Islet precursor cell (in vitro differentiated cells): ENCODE measurements around the gene PEX5.

Experiments
- DNase-seq: peaks from one replicate; pipeline ENCODE4 v3.0.0-alpha.2; 2018

The PEX5 gene

GRCh38 chr12:7189398-7190267, at the start of gene PEX5:
Gene PEX5, plus strand, starts transcription at chr12:7189686. Its CDS starts 692 bp downstream, at chr12:7190378.
- peak; percentile 97 for DNase-seq

GRCh38 chr12:7141351-7142005, 48.0 kb upstream of the PEX5 start:
- DNase-seq, result no peak

GRCh38 chr12:7142056-7142644, 47.3 kb upstream of the PEX5 start:
- peak; percentile 88 for DNase-seq

- DNase-seq, result no peak
These were observed 46.5 kb upstream of the PEX5 start for GRCh38 chr12:7142809-7143465.

- no peak for DNase-seq
These were observed 45.9 kb upstream of the PEX5 start for GRCh38 chr12:7143564-7143963.

GRCh38 chr12:7144414-7145120, 44.9 kb upstream of the PEX5 start:
- DNase-seq, result peak; percentile 50

- DNase-seq, result peak; percentile 52
These were observed 43.8 kb upstream of the PEX5 start for GRCh38 chr12:7145671-7146070.

GRCh38 chr12:7146228-7146627, 43.3 kb upstream of the PEX5 start:
- peak; percentile 53 for DNase-seq

- peak; percentile 41 for DNase-seq
These were observed 42.6 kb upstream of the PEX5 start for GRCh38 chr12:7146906-7147305.

GRCh38 chr12:7150356-7150755, 39.1 kb upstream of the PEX5 start:
- no peak for DNase-seq

GRCh38 chr12:7150841-7151240, 38.6 kb upstream of the PEX5 start:
- no peak for DNase-seq

GRCh38 chr12:7151532-7151931, 38.0 kb upstream of the PEX5 start:
- DNase-seq, result no peak

- no peak for DNase-seq
These were observed 36.7 kb upstream of the PEX5 start for GRCh38 chr12:7152818-7153217.

- DNase-seq, result no peak
These were observed 35.4 kb upstream of the PEX5 start for GRCh38 chr12:7154042-7154441.

GRCh38 chr12:7154901-7155470, 34.5 kb upstream of the PEX5 start:
- DNase-seq, result no peak

GRCh38 chr12:7155471-7156034, 33.9 kb upstream of the PEX5 start:
- DNase-seq, result no peak

GRCh38 chr12:7156259-7157197, 33.0 kb upstream of the PEX5 start:
- no peak for DNase-seq

- DNase-seq, result no peak
These were observed 32.1 kb upstream of the PEX5 start for GRCh38 chr12:7157391-7157790.

- no peak for DNase-seq
These were observed 30.5 kb upstream of the PEX5 start for GRCh38 chr12:7158781-7159609.

GRCh38 chr12:7160183-7160582, 29.3 kb upstream of the PEX5 start:
- DNase-seq, result no peak
